HG02623 (cell line): ENCODE results near the gene ASPDH.
"Not testable (repeated sequence)": the region's sequence is repeated elsewhere in the genome, so short reads cannot be mapped to it uniquely, and the experiment has no call there.

Experiments used
- ATAC-seq: cut with Tn5 transposase; IDR thresholded peaks from one replicate; pipeline ENCODE4 v1.9.1; 2021; ENCODE audit warnings: moderate library complexity; ENCODE audit not compliant: unreplicated experiment

The ASPDH gene

GRCh38 chr19:50548191-50549058 is 34.7 kb upstream of the ASPDH start:
- no peak for ATAC-seq

- no peak for ATAC-seq
Observed at GRCh38 chr19:50547385-50548190, 33.9 kb upstream of the ASPDH start.

GRCh38 chr19:50546527-50547221 is 33.0 kb upstream of the ASPDH start:
- ATAC-seq = no peak

- ATAC-seq = no peak
Observed at GRCh38 chr19:50542943-50543342, 29.2 kb upstream of the ASPDH start.

- no peak for ATAC-seq
Observed at GRCh38 chr19:50537769-50538230, 24.1 kb upstream of the ASPDH start.

GRCh38 chr19:50537306-50537685 is 23.6 kb upstream of the ASPDH start:
- ATAC-seq = no peak

GRCh38 chr19:50536662-50537305 is 23.1 kb upstream of the ASPDH start:
- ATAC-seq = no peak

GRCh38 chr19:50535672-50536187 is 22.0 kb upstream of the ASPDH start:
- no peak for ATAC-seq

GRCh38 chr19:50534478-50534877 is 20.8 kb upstream of the ASPDH start:
- ATAC-seq = no peak

- ATAC-seq = no peak
Observed at GRCh38 chr19:50532952-50533351, 19.2 kb upstream of the ASPDH start.

GRCh38 chr19:50531171-50531612 is 17.5 kb upstream of the ASPDH start:
- ATAC-seq = no peak

GRCh38 chr19:50528052-50528451 is 14.3 kb upstream of the ASPDH start:
- not testable (repeated sequence) for ATAC-seq

- no peak for ATAC-seq
Observed at GRCh38 chr19:50522881-50523280, 9.2 kb upstream of the ASPDH start.

GRCh38 chr19:50520822-50521465 is 7.2 kb upstream of the ASPDH start:
- ATAC-seq = no peak

- ATAC-seq = no peak
Observed at GRCh38 chr19:50519006-50519575, 5.4 kb upstream of the ASPDH start.

- ATAC-seq = no peak
Observed at GRCh38 chr19:50518091-50519005, 4.6 kb upstream of the ASPDH start.

GRCh38 chr19:50517704-50518075 is 4.0 kb upstream of the ASPDH start:
- no peak for ATAC-seq

GRCh38 chr19:50516964-50517703 is 3.4 kb upstream of the ASPDH start:
- ATAC-seq = no peak
